ENCODE data around the gene FAM76A.
A peak's percentile ranks its signal among the peaks of the same experiment; 100 is the strongest.
"Not testable (repeated sequence)": the region's sequence is repeated elsewhere in the genome, so short reads cannot be mapped to it uniquely, and the experiment has no call there.

FAM76A gene

DNA sequence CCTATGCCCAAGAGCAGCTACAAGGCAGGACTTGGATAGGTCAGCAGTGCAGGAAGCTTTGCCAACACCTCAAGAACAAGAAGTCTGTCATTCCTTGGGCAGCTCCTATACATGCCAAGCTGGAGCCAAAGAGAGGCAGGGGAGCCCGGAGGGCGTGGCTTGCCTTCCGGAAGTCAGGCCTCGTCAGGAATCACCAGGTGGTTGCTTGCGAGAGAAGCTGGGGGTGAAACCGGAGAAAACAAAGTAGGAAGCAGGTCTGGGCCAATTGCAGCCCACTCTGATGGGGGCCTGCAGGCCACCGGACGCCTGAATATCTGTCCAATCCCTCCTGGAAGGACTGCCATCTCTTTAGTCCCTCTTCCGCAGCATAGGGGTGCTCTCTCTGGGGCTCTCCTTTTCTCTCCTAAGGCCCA lies 794 bp upstream of the FAM76A start:
- peak; percentile 34 for DNase-seq (ENCODE audit: low spot score)

DNA sequence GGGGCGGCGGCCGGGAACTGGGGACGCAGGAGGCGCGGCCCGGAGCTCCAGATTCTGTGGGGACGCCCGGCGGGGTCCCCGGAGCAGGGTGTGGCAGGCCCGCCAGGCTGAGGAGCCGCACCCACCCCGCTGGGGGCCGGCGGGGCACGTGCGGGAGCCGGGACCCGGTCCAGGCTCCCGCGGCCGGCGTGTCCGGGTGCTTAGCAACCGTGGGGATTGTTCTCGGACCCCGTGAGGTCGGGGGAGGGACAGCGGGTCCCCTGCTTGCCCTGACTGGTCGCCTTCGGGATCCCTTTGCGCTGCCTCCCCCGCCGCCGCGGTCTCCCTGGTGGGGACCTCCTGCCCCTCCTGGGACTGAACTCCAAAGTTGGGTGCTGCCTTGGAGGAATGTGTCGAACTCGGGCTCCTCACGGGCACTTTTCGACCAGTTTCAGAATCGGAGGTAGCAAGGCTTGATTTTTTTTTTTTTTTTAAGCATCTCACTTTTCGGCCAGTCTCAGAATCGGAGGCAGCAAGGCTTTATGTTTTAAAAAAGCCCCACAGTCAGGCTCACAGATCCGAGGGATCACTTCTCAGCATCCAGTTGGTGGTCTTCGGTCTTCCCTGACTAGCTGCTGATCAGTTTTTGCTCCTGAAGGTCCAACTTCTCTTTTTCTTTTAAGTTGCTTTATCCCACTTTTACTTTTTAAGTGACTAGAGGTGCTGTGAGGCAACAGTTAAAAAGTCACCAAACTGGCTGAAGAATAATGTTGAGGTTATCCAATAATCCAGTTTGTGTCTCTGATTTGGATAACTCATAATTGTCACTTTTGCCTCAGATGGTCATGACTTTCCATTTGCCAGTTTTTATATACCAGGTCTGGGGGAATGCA lies 648 bp downstream of the FAM76A start:
- peak; percentile 81 for DNase-seq (ENCODE audit: low spot score)

DNA sequence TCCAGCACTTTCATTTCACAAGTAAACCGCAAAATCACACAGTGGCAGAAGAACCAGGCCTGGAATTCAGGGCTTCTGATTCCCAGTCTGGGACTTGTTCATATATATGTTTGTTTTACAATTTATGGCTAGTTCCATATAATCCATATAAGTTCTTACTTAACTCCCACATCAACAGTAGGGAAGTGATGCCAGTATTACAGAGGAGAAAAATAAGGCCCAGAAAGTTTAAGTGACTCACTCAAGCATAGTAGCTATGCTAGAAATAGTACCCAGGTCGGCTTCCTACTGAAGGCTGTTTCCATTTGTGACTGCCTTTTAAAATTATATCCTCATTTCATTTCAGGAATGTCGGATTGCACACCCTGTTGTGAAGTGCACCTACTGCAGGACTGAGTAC lies 1.4 kb downstream of the FAM76A start:
- no peak for DNase-seq (ENCODE audit: low spot score)

DNA sequence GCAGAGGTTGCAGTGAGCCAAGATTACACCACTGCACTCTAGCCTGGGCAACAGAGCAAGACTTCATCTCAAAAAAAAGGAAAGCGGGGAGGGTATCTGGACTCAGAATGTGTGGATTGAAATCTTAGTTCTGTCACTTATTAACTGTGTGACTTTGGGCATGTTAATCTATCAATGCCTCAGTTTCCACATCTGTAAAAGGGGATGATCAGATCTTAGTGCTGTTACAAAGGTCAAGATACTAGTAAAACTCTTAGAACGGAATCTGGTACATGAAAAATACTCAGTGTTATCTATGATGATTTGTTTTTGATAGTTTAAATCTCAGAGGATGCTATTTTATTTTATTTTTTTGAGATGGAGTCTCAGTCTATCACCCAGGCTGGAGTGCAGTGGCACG lies 10.5 kb downstream of the FAM76A start:
- no peak for DNase-seq (ENCODE audit: low spot score)

DNA sequence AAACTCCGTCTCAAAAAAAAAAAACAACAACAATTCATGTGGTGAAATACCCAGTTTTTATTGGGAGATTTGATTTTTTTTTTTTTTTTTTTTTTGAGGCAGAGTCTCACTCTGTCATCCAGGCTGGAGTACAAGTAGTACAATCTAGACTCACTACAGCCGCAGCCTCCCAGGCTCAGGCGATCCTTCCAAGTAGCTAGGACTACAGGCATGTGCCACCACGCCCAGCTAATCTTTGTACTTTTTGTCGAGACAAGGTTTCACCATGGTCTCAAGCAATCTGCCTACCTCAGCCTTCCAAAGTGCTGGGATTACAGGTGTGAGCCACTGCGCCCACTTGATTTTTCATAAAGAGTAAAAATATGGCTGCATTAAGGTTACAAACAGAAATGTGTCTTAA lies 15.4 kb downstream of the FAM76A start:
- no peak for DNase-seq (ENCODE audit: low spot score)

DNA sequence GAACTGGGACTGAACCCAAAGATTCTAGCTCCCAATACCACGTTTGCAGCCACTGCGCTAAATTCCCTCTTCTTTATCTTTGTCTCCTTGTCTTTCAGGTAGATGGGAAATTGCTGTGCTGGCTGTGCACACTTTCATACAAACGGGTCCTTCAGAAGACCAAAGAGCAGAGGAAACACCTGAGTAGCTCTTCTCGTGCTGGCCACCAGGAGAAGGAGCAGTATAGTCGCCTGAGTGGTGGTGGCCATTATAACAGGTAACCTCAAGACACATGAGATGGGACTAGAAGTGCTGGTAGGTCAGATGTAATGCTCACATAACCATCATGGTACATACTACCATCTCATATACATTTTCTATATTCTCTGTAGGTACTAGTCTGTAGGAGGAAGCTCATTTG lies 18.8 kb downstream of the FAM76A start:
- no peak for DNase-seq (ENCODE audit: low spot score)

DNA sequence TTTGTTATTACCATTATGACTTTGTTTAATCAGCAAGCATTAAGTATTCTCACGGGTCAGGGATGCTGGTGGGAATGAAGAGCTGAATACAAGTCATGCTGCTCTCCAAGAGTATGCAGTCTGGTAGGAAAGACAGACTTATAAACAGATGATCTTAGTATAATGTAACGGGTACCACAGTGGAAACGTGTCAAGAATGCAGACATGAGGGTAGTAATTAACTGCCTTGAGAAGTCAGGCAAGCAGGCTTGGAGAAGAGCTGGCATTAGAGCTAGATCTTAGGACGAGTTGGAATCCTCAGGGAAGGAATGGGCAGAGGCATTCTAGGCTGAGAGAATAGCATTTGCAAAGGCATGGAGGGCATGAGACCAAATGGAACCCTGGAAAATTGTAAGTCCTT lies 19.7 kb downstream of the FAM76A start:
- DNase-seq (ENCODE audit: low spot score) = no peak

DNA sequence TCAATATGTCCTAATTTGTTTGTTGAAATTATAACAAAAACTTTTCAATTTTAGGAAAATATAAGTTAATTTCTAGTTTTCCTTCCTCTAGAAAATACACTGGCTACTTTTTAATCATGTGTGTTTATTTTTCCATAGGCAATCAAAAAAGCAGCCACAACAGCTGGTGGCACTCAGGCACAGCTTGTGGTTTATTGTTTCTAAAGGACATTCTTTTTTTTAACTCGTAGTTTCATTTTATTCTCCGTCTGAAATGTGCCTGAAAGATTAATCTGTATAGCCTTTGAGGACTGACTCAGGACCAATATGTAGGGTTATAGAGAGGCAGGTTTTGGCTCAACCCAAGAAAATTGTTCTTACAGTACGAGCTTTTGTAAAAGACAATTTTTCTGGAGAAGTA lies 26.6 kb downstream of the FAM76A start:
- no peak for DNase-seq (ENCODE audit: low spot score)

DNA sequence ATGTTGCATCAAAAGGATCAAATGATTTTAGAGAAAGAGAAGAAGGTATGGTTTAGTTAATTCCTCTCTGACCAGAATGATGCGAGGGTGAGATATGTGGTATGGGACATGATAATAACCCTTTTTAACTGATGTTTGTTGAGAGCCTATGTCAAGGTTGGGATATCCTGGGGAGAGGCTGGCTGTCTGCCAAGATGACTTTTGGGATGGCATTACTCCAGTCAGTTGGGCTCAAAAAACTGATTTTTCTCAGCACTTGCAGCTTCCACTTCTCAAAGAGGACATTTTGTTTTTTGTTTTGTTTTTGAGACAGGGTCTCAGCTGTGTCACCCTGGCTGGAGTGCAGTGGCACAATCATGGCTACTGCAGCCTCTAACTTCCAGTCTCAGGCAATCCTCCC lies 29.5 kb downstream of the FAM76A start:
- no peak for DNase-seq (ENCODE audit: low spot score)

DNA sequence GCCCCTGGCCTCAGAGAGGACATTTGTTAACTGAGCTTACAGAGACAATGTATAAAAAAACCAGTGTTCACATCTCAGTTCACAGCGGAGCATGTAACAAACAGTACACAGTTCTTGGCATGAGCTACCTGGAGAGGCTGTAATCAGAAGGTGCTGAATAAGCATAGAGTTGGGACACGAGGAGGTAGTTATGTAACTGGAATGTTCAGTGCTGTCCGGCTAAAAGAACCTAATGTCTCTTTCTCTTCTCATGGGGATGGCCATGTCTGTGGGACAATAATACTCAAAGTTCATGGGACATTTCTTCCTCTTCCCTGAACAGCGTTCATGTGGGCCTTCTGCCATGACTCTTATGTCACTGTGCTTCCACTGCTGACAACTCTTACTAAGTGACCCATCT lies 30.1 kb downstream of the FAM76A start:
- DNase-seq (ENCODE audit: low spot score) = no peak

DNA sequence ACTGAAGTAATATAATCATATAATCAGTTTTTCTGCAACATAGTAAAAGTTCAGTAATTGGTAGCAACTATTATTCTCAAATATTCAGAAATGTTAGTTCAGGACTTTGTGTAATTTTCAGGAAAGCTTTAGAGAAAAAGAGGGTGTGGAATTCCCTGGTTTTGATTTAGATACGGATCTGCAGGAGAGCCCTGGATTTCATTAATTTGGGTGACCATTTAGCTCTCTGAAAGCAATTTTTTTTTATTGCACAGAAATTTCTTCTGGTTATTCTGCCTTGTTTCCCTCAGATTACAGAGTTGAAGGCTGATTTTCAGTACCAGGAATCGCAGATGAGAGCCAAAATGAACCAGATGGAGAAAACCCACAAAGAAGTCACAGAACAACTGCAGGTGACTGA lies 33.5 kb downstream of the FAM76A start:
- DNase-seq (ENCODE audit: low spot score) = no peak

DNA sequence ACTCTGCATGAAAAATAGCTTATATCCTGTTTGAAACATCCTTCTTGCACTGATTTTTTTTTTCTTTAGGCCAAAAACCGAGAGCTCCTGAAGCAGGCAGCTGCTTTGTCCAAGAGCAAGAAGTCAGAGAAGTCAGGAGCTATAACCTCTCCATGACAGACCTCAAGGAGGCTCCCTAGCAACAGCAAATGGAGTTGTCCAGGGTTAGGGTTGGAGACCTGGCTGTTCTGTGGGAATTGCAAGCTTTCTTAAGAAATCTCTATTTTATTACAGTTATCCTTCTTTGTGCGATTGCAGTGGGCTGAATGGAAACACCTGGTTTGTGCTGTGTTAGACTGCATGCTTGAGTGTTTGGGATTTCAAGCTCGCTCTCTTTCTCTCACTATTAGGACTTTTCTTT lies 34.7 kb downstream of the FAM76A start:
- DNase-seq (ENCODE audit: low spot score) = no peak

DNA sequence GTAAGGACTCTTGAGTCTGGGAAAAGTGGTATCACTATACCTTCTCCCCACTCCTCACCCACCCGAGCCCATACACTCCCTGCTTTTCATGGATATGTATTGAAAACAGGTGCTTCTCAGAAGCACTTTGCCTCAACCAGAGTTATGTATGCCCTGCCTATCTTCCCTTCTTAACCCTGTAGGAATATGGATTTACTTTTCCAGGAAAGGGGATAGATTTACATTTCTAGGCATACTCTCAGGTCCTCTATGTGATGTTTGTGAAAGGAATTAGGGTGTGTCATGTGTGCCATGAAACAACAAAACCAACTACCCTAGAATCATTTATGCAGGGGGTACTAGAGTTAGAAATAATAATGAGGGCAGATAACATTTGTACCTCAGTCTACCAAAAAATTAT lies 36.3 kb downstream of the FAM76A start:
- no peak for DNase-seq (ENCODE audit: low spot score)

DNA sequence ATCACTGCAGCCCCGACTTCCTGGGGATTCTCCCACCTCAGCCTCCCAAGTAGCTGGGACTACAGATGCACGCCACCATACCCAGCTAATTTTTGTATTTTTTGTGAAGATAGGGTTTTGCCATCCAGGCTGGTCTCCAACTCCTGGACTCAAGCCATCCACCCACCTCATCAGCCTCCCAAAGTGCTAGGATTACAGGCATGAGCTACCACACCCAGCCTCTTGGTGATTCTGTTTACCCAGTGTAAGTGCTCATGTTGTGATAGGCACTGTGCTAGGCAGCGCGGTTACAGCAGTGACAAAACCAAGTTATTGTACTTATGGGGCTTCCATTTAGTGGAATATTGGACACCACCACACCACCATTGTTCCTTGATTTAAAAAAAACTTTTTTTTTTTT lies 37.6 kb downstream of the FAM76A start:
- no peak for DNase-seq (ENCODE audit: low spot score)

DNA sequence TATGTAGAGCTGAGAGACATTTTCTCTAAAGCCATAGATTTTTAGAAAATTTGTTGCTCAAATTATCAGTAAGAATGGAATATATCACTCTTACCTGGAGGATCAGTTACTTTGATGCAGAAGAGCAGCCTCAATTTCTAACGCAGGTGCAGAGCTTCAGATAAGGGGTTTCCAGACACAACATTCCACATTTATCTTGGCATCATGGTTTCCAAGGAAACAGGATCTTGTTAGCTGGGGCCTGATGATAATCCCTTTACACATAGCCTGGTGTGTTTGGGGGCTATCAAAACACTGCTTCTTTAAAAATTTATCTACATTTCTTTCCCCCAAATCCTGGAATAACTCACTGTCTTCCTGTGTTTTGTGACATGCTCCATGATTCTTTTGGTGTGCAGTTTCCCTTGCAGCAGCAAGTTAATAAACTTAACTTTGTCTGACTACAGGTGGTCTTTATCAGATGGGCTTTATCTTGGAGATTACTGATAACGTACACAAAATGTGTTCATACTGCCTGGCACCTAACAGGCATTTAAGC lies 44.6 kb downstream of the FAM76A start:
- DNase-seq (ENCODE audit: low spot score) = no peak

DNA sequence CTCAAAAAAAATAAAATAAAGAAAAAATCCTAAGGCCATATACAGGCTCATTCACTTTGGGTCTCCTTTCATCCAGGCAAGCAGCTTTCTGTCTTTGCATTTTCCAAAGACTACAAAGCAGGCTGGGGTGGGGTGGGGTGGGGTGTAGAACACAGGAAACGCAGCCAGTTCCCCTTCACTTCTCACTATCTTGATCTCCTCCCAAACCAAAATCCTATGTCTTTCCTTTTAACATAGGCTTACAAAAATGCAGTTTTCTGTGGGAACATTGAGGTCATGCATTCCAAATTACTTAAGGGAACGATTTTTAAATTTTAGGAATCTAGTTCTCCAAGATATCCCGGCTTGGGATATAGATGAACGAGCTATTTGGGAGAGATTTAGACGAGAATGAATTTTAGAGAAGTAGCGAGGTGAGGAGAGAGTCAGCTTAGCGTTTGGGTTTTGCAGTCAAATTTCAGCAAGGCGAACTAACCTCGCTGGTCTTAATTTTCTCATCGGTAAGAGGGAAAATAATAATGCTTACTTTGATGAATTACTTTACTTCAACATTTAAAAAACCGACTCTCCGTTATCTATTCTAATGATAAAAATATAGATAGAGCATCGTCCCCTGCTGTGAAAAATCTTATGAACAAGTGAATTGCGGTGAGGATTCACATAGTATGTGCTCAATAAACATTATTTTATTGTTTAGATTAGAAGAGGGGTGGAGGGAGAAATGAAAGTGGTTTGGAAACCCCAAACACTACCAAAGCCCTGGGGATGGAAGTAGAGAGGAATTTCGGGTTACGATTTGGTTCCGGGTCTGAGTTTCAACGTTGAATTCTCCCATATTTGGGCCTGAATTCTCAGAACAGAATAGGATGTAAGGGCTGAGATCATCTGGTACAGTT lies 46.5 kb downstream of the FAM76A start:
- DNase-seq (ENCODE audit: low spot score) = no peak

DNA sequence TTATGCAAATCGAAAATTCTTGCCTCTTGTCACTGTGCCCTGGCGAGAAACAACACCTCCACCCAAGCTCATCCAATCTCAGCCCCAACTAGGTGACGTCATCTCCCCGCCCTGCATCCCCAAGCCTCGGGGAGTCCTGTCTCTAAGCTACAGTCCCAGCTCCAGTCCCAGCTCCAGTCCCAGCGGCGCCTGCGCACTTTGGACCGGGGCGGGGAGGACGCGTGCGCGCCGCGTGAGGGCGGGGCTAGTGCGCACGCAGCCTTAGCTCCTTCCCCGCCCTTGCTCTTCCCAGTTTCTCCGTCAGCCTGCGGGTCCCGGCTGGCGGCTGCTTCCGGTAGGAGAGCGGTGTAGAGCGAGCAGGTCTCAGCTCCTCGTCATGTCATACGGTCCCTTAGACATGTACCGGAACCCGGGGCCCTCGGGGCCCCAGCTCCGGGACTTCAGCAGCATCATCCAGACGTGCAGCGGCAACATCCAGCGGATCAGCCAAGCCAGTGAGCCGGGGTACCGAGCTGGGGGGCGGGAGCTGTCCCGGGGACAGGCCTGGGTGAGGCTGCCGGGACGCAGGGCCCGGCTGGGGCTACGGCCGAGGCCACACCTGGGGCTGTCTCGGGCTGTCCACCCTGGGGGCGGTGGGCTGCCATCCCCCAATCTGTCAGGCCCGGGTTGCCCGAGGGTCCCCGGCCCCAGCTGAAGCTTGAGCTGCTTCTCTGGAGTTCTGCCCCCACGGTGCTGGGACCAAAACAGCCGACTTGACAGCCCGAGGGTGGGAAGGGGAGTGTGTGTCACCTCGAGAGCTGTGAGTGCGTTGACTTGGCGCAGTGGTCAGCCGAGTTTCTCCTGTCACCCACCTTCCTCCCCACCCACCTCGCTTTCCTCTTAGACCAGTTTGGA lies 47.4 kb downstream of the FAM76A start, which contains the start of gene STX12:
TSS of gene STX12 (plus strand) at position 288 of the 894 bp plus-strand sequence. CDS start at position 377, 89 bp downstream.
- peak; percentile 99 for DNase-seq (ENCODE audit: low spot score)

DNA sequence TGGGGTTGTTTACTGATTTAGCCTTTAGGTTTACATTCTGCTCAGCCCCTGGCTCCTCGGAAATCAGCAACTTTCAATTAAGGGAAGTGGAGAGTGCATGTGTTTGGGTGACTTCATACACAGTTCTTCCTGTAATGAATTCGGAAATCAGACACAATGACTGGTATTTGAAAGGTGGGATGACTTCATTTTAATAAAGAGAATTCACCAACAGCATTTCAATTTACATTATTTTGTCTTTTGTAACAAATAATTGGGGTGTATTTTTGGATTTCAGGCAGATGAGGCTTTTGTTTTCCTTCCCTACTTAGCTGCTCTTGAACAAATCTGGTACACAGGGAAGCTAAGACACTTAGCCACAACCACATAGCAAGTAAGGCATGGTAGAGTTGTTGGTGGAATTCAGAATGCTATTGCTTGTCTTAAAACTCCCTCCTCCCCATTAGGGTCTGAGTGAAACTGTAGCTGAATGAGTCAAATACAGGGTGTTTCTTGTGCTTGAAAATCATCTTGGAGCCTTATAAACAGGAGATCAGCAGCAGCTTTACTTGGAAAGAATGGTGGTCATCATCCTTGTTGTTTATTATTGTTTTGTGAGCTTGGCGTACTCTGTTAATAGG lies 48.2 kb downstream of the FAM76A start:
- DNase-seq (ENCODE audit: low spot score) = no peak

DNA sequence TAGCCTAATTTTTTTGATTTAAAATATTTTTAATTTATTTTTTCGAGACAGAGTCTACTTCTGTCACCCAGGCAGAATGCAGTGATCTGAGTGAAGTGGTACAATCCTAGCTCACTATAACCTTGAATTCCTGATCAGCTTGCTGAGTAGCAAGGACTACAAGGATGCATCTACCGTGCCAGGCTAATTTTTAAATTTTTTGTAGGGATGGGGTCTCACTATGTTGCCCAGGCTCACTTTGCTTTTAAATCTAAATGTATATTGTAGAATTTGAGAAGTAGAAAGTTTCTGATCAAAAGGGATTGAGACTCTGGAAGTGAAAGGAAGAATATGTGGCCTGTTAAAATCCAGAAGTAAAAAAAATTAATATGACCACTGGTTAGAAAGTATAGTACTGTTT lies 48.9 kb downstream of the FAM76A start:
- DNase-seq (ENCODE audit: low spot score) = no peak

DNA sequence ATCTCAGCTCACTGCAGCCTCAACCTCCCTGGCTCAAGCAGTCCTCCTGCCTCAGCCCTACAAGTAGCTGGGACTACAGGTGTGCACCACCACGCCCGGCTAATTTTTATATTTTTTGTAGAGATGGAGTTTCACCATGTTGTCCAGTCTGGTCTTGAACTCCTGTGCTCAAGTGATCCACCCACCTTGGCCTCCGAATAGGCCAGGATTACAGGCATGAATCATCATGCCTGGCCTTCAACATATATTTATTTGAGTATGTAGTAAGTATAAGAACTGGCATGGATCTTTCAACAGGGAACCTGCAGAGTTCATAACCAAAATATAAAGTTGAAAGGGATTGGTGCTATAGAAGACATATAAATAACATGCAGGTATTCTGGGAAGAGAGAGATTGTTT lies 49.6 kb downstream of the FAM76A start:
- DNase-seq (ENCODE audit: low spot score) = not testable (repeated sequence)

DNA sequence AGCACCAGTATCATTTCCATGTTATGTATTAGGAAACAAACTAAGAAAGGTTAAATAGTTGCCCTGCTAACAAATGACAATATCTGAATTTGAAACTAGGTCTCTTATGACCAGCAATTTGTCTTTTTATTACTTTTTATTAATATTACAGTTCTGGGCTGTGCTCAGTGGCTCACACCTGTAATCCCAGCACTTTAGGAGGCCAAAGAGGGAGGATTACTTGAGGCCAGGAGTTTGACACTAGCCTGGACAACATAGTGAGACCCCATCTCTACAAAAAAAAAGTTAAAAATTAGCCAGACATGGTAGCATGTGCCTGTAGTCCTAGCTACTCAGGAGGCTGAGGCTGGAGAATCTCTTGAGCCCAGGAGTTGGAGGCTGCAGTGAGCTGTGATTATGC lies 50.5 kb downstream of the FAM76A start:
- DNase-seq (ENCODE audit: low spot score) = not testable (repeated sequence)

Data from D341Med (cell line).